A172 (cell line): ENCODE results near the gene FABP3. TPM values are rescaled to one million over a fixed set of nuclear protein-coding genes. Genes with fewer than 3 reads are reported as not detected.

Source experiments
- DNase-seq: peaks from one replicate; pipeline ENCODE4 v3.0.0-alpha.2; 2015; ENCODE audit warnings: low spot score
- total RNA-seq: library from RNA; depleted of rRNA; stranded (reverse); fragments of >200 nt; shearing (Covaris generic); gene quantifications from 2 replicates; pipeline ENCODE4 v1.2.3, GENCODE V29; 2014; rRNA removed

The FABP3 gene
- total RNA-seq, 1 experiment from 2014 or later, result 9.0 TPM

GRCh38 chr1:31315902-31316301 is 57.0 kb downstream of the FABP3 start:
- DNase-seq, result no peak

Other genes with a start within 250 kb of the FABP3 start
- gene NKAIN1, start 133.2 kb downstream of the FABP3 start, total RNA-seq, result 2.5 and 3.3 TPM in 2 replicates
- 88.1 and 89.8 TPM in 2 replicates for gene SNRNP40, start 76.3 kb downstream of the FABP3 start, total RNA-seq
- gene ZCCHC17, start 76.0 kb downstream of the FABP3 start, total RNA-seq, result 37.5 and 37.6 TPM in 2 replicates
- 16.8 and 18.9 TPM in 2 replicates for gene SERINC2, start 40.1 kb upstream of the FABP3 start, total RNA-seq
- gene TINAGL1, start 203.4 kb upstream of the FABP3 start, total RNA-seq, result 178 and 257 TPM in 2 replicates
- gene HCRTR1, start 244.6 kb upstream of the FABP3 start, total RNA-seq, result not detected in 2 replicates